Bronchial smooth muscle cell (primary cell): ENCODE results near the gene CST8. TPM values are rescaled to one million over a fixed set of nuclear protein-coding genes. Genes with fewer than 3 reads are reported as not detected.

ENCODE experiments used
- total RNA-seq: library from RNA; depleted of rRNA; stranded (reverse); fragments of >200 nt; gene quantifications from 2 replicates; pipeline ENCODE4 v1.2.1, GENCODE V29; 2014

Gene CST8
- total RNA-seq = not detected in 2 replicates

GRCh38 chr20:23490817-23491216, at the start of gene CST8:
TSS of gene CST8 (plus strand) at chr20:23491117. CDS start at chr20:23491668, 551 bp downstream.

DNA sequence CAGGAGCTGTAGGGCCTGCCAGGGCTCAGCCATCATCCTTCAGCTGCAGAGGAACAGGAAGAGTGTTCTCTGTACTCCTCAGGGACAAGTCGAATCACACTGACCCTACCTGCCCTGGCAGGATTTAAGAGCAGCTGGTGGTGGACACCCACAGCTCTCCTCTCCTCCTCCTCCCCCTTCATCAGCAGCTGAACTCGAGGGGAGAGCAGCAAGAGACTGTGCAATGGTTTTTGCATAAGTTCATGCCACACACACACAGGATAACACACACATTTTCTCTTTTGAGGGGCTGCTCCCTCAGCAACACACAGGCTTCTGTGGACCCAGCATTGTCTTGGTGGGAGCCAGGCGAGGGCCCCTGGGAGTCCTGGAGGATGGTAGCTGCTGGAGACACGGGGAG, 38.1 kb upstream of the CST8 start, which contains the start of gene CST11:
CST11 (minus strand) TSS at position 101 of the 400 bp plus-strand sequence; CDS start at position 36, 65 bp downstream.

Other genes with a start within 250 kb of the CST8 start
- gene NXT1, start 140.3 kb upstream of the CST8 start, total RNA-seq = 10.4 and 14.3 TPM in 2 replicates
- 19.9 and 46.9 TPM in 2 replicates for gene GZF1, start 128.9 kb upstream of the CST8 start, total RNA-seq
- gene NAPB, start 69.6 kb upstream of the CST8 start, total RNA-seq = 7.6 and 8.8 TPM in 2 replicates
- not detected in 2 replicates for gene CSTL1, start 51.4 kb upstream of the CST8 start, total RNA-seq
- not detected in 2 replicates for gene CST11, start 38.2 kb upstream of the CST8 start, total RNA-seq
- not detected in 2 replicates for gene CST9L, start 77.4 kb downstream of the CST8 start, total RNA-seq
- not detected in 2 replicates for gene CST9, start 114.8 kb downstream of the CST8 start, total RNA-seq
- 164 and 269 TPM in 2 replicates for gene CST3, start 146.8 kb downstream of the CST8 start, total RNA-seq
- not detected in 2 replicates for gene CST4, start 197.9 kb downstream of the CST8 start, total RNA-seq